Omental fat pad (tissue), 4 donors: ENCODE measurements around the gene C7orf57. TPM values are rescaled to one million over a fixed set of nuclear protein-coding genes. Genes with fewer than 3 reads are reported as not detected.

Source experiments
- ATAC-seq: fragments of 150-250 bp; one replicate; pipeline ENCODE4 v1.9.1; 2016; ENCODE audit warnings: mild to moderate bottlenecking, moderate library complexity; ENCODE audit not compliant: low FRiP score
- DNase-seq: peaks from one replicate; pipeline ENCODE4 v3.0.0-alpha.2; 2019; ENCODE audit warnings: low spot score
- total RNA-seq, 4 donors: library from RNA; depleted of rRNA; stranded (reverse); fragments of >200 nt; gene quantifications; one replicate each; pipeline ENCODE4 v1.1.0, GENCODE V29; 2016
- TF ChIP-seq, protein P1 (sequence below), 3 donors: fragments of 450-650 bp; IDR thresholded peaks; one replicate each; pipeline ENCODE4 v1.5.1; 2016 to 2017; ENCODE audit warnings: antibody characterized with exemption in 3 of 3, mild to moderate bottlenecking in 3 of 3, moderate library complexity in 2 of 3

C7orf57 gene
- total RNA-seq, 4 donors from 2014 or later, result 0.24 TPM; not detected in 3

- DNase-seq, result no peak
- no peak for ATAC-seq
- TF ChIP-seq, protein P1, sequence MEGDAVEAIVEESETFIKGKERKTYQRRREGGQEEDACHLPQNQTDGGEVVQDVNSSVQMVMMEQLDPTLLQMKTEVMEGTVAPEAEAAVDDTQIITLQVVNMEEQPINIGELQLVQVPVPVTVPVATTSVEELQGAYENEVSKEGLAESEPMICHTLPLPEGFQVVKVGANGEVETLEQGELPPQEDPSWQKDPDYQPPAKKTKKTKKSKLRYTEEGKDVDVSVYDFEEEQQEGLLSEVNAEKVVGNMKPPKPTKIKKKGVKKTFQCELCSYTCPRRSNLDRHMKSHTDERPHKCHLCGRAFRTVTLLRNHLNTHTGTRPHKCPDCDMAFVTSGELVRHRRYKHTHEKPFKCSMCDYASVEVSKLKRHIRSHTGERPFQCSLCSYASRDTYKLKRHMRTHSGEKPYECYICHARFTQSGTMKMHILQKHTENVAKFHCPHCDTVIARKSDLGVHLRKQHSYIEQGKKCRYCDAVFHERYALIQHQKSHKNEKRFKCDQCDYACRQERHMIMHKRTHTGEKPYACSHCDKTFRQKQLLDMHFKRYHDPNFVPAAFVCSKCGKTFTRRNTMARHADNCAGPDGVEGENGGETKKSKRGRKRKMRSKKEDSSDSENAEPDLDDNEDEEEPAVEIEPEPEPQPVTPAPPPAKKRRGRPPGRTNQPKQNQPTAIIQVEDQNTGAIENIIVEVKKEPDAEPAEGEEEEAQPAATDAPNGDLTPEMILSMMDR (IDR thresholded peaks at IDR 0.05), result no peak
Measured at GRCh38 chr7:48045195-48045765, 9.9 kb downstream of the C7orf57 start.

- TF ChIP-seq, protein P1 (IDR thresholded peaks at IDR 0.05), result no peak
- ATAC-seq, result no peak
- DNase-seq, result no peak
Measured at GRCh38 chr7:48046458-48046857, 11.1 kb downstream of the C7orf57 start.

DNA sequence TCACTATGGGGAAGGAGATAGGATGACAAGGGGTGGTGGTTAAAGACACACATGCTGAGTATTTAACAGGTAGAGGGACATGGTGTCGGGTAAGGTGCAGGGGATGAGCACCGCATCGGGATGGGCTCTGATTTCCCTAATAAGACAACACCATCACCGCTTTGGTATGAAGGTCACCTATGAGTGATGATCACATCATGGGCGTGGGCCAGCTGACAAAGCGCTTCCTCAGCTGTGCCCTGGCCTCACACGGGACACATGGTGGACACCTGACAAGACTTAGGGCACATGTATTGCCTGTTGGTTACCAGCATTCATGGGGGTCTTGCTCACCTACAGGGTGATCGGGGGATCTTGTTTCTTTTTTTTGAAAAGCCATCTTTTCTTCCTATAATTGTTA is 12.8 kb downstream of the C7orf57 start:
- ATAC-seq (no peak), DNase-seq (no peak)
- TF ChIP-seq, protein P1 (IDR thresholded peaks at IDR 0.05), result no peak

DNA sequence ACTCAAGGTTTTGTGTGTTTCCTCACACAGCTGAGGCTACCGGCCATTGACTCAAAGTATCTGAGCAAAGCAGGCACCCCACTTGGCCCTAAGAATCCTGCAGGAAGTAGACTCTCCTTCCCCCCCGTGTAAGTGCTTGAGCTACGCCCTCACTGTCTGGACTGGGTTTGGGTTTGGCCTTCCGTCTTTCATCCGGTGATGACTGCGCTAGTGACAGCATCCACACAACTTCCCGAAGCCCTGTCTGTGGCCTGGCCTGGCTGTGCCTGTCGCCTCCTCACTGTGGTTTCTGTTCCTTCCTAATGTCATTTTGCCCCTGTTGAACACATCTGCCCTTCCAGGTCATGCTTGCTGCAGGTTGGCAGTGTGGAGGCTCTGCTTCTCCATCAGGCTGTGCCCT is 14.5 kb downstream of the C7orf57 start:
- TF ChIP-seq, protein P1 (IDR thresholded peaks at IDR 0.05), result no peak
- DNase-seq, result no peak
- ATAC-seq, result no peak

- TF ChIP-seq, protein P1 (IDR thresholded peaks at IDR 0.05), result no peak
- ATAC-seq, result no peak
Measured at GRCh38 chr7:48052748-48053147, 17.4 kb downstream of the C7orf57 start.

DNA sequence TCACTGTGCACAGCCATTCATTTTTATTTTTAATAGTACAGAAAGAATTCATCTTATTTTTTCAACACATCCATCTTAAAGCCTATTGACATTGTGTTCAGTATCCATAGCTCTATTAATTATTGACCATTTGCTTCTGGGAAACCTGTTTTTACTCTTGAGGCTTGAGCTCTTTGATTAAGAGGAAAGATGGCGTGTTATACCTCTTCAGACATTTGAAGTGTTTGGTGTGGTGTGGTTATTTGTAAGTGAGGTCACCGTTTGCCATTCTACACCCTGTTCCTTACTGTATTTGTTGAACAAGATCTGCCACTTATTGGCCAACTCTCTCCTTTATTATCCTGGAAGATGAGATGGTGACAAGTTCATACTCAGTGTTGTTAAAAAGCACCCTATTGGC is 18.4 kb downstream of the C7orf57 start:
- TF ChIP-seq, protein P1 (IDR thresholded peaks at IDR 0.05), result no peak
- ATAC-seq (no peak), DNase-seq (no peak)

More at GRCh38 chr7:48052748-48053147, 17.4 kb downstream of the C7orf57 start:
- DNase-seq, result no peak

GRCh38 chr7:48058990-48059389 is 23.6 kb downstream of the C7orf57 start:
- DNase-seq, result no peak
- no peak for ATAC-seq
- TF ChIP-seq, protein P1 (IDR thresholded peaks at IDR 0.05), result no peak
